BE2C (cell line): ENCODE measurements around the gene MOB3A.
A peak's percentile ranks its signal among the peaks of the same experiment; 100 is the strongest.
"Not testable (repeated sequence)": the region's sequence is repeated elsewhere in the genome, so short reads cannot be mapped to it uniquely, and the experiment has no call there.

Experiments
- DNase-seq: peaks from one replicate; pipeline ENCODE4 v3.0.0-alpha.2; 2020
- H3K27me3 ChIP-seq: fragments of 250-450 bp; sonication (Bioruptor Pico); 2 replicates; pipeline ENCODE4 v1.5.1; 2020; ENCODE audit warnings: mild to moderate bottlenecking
- H3K36me3 ChIP-seq: fragments of 250-450 bp; sonication (Bioruptor Pico); 2 replicates; pipeline ENCODE4 v1.5.1; 2020; ENCODE audit warnings: mild to moderate bottlenecking
- H3K4me1 ChIP-seq: fragments of 250-450 bp; sonication (Bioruptor Pico); 2 replicates; pipeline ENCODE4 v1.5.1; 2020
- H3K4me3 ChIP-seq: 2 replicates; pipeline ENCODE4 v1.5.1; 2011; ENCODE audit warnings: low read depth, low read length
- H3K9me3 ChIP-seq: fragments of 250-450 bp; sonication (Bioruptor Pico); 2 replicates; pipeline ENCODE4 v1.5.1; 2020
- CTCF ChIP-seq: IDR thresholded peaks from 2 replicates; pipeline ENCODE4 v1.5.1; 2012; ENCODE audit warnings: mild to moderate bottlenecking, low read depth, low read length

Gene MOB3A

GRCh38 chr19:2097203-2097885, 1.2 kb upstream of the MOB3A start:
- Histone ChIP-seq H3K4me1 (no peaks in the 10 kb centered on the region), H3K27me3 (no peaks in the 10 kb centered on the region), H3K36me3 (peaks cover 29% of the 10 kb centered on the region), H3K4me3 (peak overlapping the region; percentile 53), H3K9me3 (no peaks in the 10 kb centered on the region)
- no peak for DNase-seq
- TF ChIP-seq CTCF, result no peak

DNA sequence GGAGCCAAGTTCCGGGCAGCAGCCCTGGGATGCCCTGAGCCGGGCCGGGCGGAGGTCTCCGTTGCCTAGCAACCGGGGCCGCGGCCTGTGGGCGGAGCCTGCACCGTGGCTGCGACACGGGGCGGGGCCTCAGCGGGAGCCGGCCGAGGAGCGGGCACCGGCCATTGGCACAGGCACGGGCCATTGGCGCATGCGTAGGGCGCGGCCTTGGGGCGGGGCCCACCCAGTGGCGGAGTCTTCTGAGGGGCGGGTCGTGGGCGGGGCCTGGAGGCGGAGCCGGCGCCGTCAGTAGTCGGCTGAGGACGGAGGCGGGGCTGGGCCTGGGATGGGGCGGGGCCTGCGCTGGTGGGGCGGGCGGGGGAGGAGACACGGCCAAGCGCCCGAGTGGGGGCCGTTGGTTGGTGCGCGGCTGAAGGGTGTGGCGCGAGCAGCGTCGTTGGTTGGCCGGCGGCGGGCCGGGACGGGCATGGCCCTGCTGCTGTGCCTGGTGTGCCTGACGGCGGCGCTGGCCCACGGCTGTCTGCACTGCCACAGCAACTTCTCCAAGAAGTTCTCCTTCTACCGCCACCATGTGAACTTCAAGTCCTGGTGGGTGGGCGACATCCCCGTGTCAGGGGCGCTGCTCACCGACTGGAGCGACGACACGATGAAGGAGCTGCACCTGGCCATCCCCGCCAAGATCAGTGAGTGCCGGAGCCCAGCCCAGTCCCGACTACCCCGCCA, 515 bp upstream of the MOB3A start, which contains the start of gene IZUMO4:
IZUMO4 (plus strand) TSS at position 436 of the 723 bp plus-strand sequence; CDS start at position 467, 31 bp downstream.
- peak; percentile 100 for DNase-seq
- H3K4me1 ChIP-seq, result no peaks in the 10 kb centered on the region
- H3K9me3 ChIP-seq, result no peaks in the 10 kb centered on the region
- peak within 1 kb of the TSS; percentile 64 for H3K4me3 ChIP-seq
- peaks cover 22% of the 10 kb centered on the region for H3K36me3 ChIP-seq
- H3K27me3 ChIP-seq, result no peaks in the 10 kb centered on the region
- TF ChIP-seq CTCF, result peak; percentile 46

- not testable (repeated sequence) for H3K27me3 ChIP-seq, H3K36me3 ChIP-seq, H3K4me3 ChIP-seq, H3K9me3 ChIP-seq, DNase-seq
- H3K4me1 ChIP-seq, result peaks cover 16% of the 10 kb centered on the region
These were observed 4.1 kb downstream of the MOB3A start for GRCh38 chr19:2091926-2092525.

- peak overlapping the region; percentile 19 for H3K4me3 ChIP-seq
- no peak for TF ChIP-seq CTCF
- H3K4me1 ChIP-seq, result peaks cover 16% of the 10 kb centered on the region
- no peaks in the 10 kb centered on the region for H3K27me3 ChIP-seq
- H3K9me3 ChIP-seq, result no peaks in the 10 kb centered on the region
- no peak for DNase-seq
- H3K36me3 ChIP-seq, result no peaks in the 10 kb centered on the region
These were observed 6.4 kb downstream of the MOB3A start for GRCh38 chr19:2089727-2090053.

GRCh38 chr19:2089001-2089711, 7.0 kb downstream of the MOB3A start:
- Histone ChIP-seq H3K36me3 (no peaks in the 10 kb centered on the region), H3K27me3 (no peaks in the 10 kb centered on the region), H3K4me1 (peaks cover 16% of the 10 kb centered on the region), H3K9me3 (no peaks in the 10 kb centered on the region), H3K4me3 (no peak overlapping the region)
- DNase-seq, result peak; percentile 54
- no peak for TF ChIP-seq CTCF

DNA sequence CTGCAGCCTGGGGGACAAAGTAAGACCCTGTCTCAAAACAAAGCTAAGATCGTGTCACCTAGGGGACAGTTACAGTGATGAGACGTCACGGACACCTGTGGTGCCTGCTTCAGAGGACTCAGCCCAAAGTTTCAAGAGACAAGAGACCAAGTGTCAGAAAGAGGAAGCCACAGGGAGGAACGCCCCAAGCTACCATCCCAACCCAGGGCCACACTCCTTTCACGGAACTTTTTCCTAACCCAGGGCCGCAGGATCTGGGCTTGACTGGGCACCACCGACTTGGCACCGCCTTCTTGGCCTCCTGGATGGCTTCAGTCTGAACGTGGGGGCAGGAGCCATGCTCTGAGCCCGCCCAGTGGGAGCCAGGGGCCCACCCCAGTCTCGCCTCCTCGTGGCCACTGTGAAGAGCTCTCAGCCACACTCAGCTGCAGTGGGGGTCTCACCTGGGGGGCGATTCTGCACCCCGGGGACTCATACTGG, 8.5 kb downstream of the MOB3A start:
- TF ChIP-seq CTCF, result no peak
- Histone ChIP-seq H3K27me3 (no peaks in the 10 kb centered on the region), H3K4me1 (peaks cover 16% of the 10 kb centered on the region), H3K4me3 (no peak overlapping the region), H3K36me3 (no peaks in the 10 kb centered on the region), H3K9me3 (no peaks in the 10 kb centered on the region)
- DNase-seq, result no peak

- not testable (repeated sequence) for H3K4me3 ChIP-seq, H3K9me3 ChIP-seq, H3K27me3 ChIP-seq, DNase-seq, H3K36me3 ChIP-seq
- H3K4me1 ChIP-seq, result peaks cover 16% of the 10 kb centered on the region
These were observed 9.2 kb downstream of the MOB3A start for GRCh38 chr19:2086695-2087620.
